T-helper 2 cell treated with Interferon-gamma antibody and Interleukin-4, amounts not matched to agents 5 μg/mL and 100 μg/mL, for 36 hours (primary cell): ENCODE data around the gene CAMKK1.

Experiments used
- DNase-seq: peaks from one replicate; pipeline ENCODE4 v3.0.0; 2021; ENCODE audit warnings: low spot score
- H3K27ac Mint-ChIP-seq: one replicate; pipeline ENCODE4 v1.8.0; 2021; ENCODE audit warnings: mild to moderate bottlenecking, mixed read lengths
- H3K27me3 Mint-ChIP-seq: one replicate; pipeline ENCODE4 v1.8.0; 2021; ENCODE audit warnings: low read depth, mixed read lengths
- H3K36me3 Mint-ChIP-seq: one replicate; pipeline ENCODE4 v1.8.0; 2021; ENCODE audit warnings: low read depth, mixed read lengths
- H3K4me1 Mint-ChIP-seq: one replicate; pipeline ENCODE4 v1.8.0; 2021; ENCODE audit warnings: low read depth, mixed read lengths
- H3K4me3 Mint-ChIP-seq: one replicate; pipeline ENCODE4 v1.8.0; 2022; ENCODE audit warnings: mild to moderate bottlenecking, moderate library complexity, mixed read lengths
- H3K9me3 Mint-ChIP-seq: one replicate; pipeline ENCODE4 v1.8.0; 2021; ENCODE audit warnings: mixed read lengths

Gene CAMKK1

GRCh38 chr17:3923466-3924190, 30.8 kb upstream of the CAMKK1 start:
- H3K36me3 Mint-ChIP-seq, result peaks cover 21% of the 10 kb centered on the region
- no peak overlapping the region for H3K27ac Mint-ChIP-seq
- no peaks in the 10 kb centered on the region for H3K4me1 Mint-ChIP-seq
- no peaks in the 10 kb centered on the region for H3K9me3 Mint-ChIP-seq
- H3K27me3 Mint-ChIP-seq, result no peaks in the 10 kb centered on the region
- no peak overlapping the region for H3K4me3 Mint-ChIP-seq
- no peak for DNase-seq

- H3K36me3 Mint-ChIP-seq, result peaks cover 17% of the 10 kb centered on the region
- H3K27ac Mint-ChIP-seq, result peak overlapping the region; percentile 3
- H3K4me3 Mint-ChIP-seq, result no peak overlapping the region
Measured at GRCh38 chr17:3922765-3923164, 29.9 kb upstream of the CAMKK1 start.

GRCh38 chr17:3921502-3922319, 28.9 kb upstream of the CAMKK1 start:
- H3K4me3 Mint-ChIP-seq, result no peak overlapping the region
- peaks cover 5% of the 10 kb centered on the region for H3K4me1 Mint-ChIP-seq
- H3K27me3 Mint-ChIP-seq, result no peaks in the 10 kb centered on the region
- peaks cover 11% of the 10 kb centered on the region for H3K36me3 Mint-ChIP-seq
- no peak overlapping the region for H3K27ac Mint-ChIP-seq
- no peaks in the 10 kb centered on the region for H3K9me3 Mint-ChIP-seq
- no peak for DNase-seq

More at GRCh38 chr17:3922765-3923164, 29.9 kb upstream of the CAMKK1 start:
- no peak for DNase-seq
- Mint-ChIP-seq H3K4me1 (no peaks in the 10 kb centered on the region), H3K27me3 (no peaks in the 10 kb centered on the region), H3K9me3 (no peaks in the 10 kb centered on the region)

GRCh38 chr17:3921006-3921405, 28.2 kb upstream of the CAMKK1 start:
- no peaks in the 10 kb centered on the region for H3K9me3 Mint-ChIP-seq
- no peak overlapping the region for H3K27ac Mint-ChIP-seq
- peaks cover 9% of the 10 kb centered on the region for H3K36me3 Mint-ChIP-seq
- H3K4me3 Mint-ChIP-seq, result no peak overlapping the region
- DNase-seq, result no peak
- H3K4me1 Mint-ChIP-seq, result peaks cover 9% of the 10 kb centered on the region
- no peaks in the 10 kb centered on the region for H3K27me3 Mint-ChIP-seq

GRCh38 chr17:3919123-3919624, 26.3 kb upstream of the CAMKK1 start:
- Mint-ChIP-seq H3K4me1 (peaks cover 27% of the 10 kb centered on the region), H3K27ac (no peak overlapping the region), H3K36me3 (peaks cover 2% of the 10 kb centered on the region), H3K27me3 (no peaks in the 10 kb centered on the region), H3K9me3 (no peaks in the 10 kb centered on the region), H3K4me3 (no peak overlapping the region)
- no peak for DNase-seq

- no peak for DNase-seq
Measured at GRCh38 chr17:3918372-3919122, 25.7 kb upstream of the CAMKK1 start.

GRCh38 chr17:3917391-3917931, 24.6 kb upstream of the CAMKK1 start:
- H3K4me3 Mint-ChIP-seq, result no peak overlapping the region
- DNase-seq, result no peak
- no peaks in the 10 kb centered on the region for H3K9me3 Mint-ChIP-seq
- H3K36me3 Mint-ChIP-seq, result no peaks in the 10 kb centered on the region
- H3K27me3 Mint-ChIP-seq, result no peaks in the 10 kb centered on the region
- peaks cover 36% of the 10 kb centered on the region for H3K4me1 Mint-ChIP-seq
- H3K27ac Mint-ChIP-seq, result peak overlapping the region; percentile 71

More at GRCh38 chr17:3918372-3919122, 25.7 kb upstream of the CAMKK1 start:
- H3K9me3 Mint-ChIP-seq, result no peaks in the 10 kb centered on the region
- H3K36me3 Mint-ChIP-seq, result no peaks in the 10 kb centered on the region
- peak overlapping the region; percentile 52 for H3K27ac Mint-ChIP-seq
- H3K27me3 Mint-ChIP-seq, result no peaks in the 10 kb centered on the region
- peaks cover 33% of the 10 kb centered on the region for H3K4me1 Mint-ChIP-seq
- no peak overlapping the region for H3K4me3 Mint-ChIP-seq

GRCh38 chr17:3916825-3917224, 24.0 kb upstream of the CAMKK1 start:
- Mint-ChIP-seq H3K9me3 (no peaks in the 10 kb centered on the region), H3K4me3 (peak overlapping the region; percentile 72), H3K27ac (peak overlapping the region; percentile 71), H3K36me3 (no peaks in the 10 kb centered on the region), H3K4me1 (peaks cover 38% of the 10 kb centered on the region), H3K27me3 (no peaks in the 10 kb centered on the region)
- no peak for DNase-seq

GRCh38 chr17:3915995-3916696, 23.3 kb upstream of the CAMKK1 start, which contains the start of gene P2RX1:
P2RX1 (minus strand) TSS chr17:3916465; CDS start chr17:3916225, 240 bp downstream.
- peak within 1 kb of the TSS; percentile 72 for H3K4me3 Mint-ChIP-seq
- H3K27ac Mint-ChIP-seq, result peak within 1 kb of the TSS; percentile 78
- H3K4me1 Mint-ChIP-seq, result peaks cover 43% of the 10 kb centered on the region
- no peaks in the 10 kb centered on the region for H3K36me3 Mint-ChIP-seq
- no peaks in the 10 kb centered on the region for H3K9me3 Mint-ChIP-seq
- H3K27me3 Mint-ChIP-seq, result no peaks in the 10 kb centered on the region
- peak; percentile 56 for DNase-seq

- H3K27me3 Mint-ChIP-seq, result no peaks in the 10 kb centered on the region
- peak overlapping the region; percentile 78 for H3K27ac Mint-ChIP-seq
- no peaks in the 10 kb centered on the region for H3K9me3 Mint-ChIP-seq
- peak overlapping the region; percentile 72 for H3K4me3 Mint-ChIP-seq
- no peak for DNase-seq
- H3K36me3 Mint-ChIP-seq, result no peaks in the 10 kb centered on the region
- peaks cover 44% of the 10 kb centered on the region for H3K4me1 Mint-ChIP-seq
Measured at GRCh38 chr17:3915581-3915994, 22.7 kb upstream of the CAMKK1 start.

GRCh38 chr17:3914312-3914670, 21.4 kb upstream of the CAMKK1 start:
- no peaks in the 10 kb centered on the region for H3K9me3 Mint-ChIP-seq
- H3K4me1 Mint-ChIP-seq, result peaks cover 47% of the 10 kb centered on the region
- H3K27me3 Mint-ChIP-seq, result no peaks in the 10 kb centered on the region
- H3K36me3 Mint-ChIP-seq, result no peaks in the 10 kb centered on the region
- peak overlapping the region; percentile 67 for H3K27ac Mint-ChIP-seq
- H3K4me3 Mint-ChIP-seq, result peak overlapping the region; percentile 72
- no peak for DNase-seq

- Mint-ChIP-seq H3K9me3 (no peaks in the 10 kb centered on the region), H3K4me1 (peaks cover 47% of the 10 kb centered on the region), H3K4me3 (peak overlapping the region; percentile 48), H3K27ac (peak overlapping the region; percentile 67), H3K36me3 (no peaks in the 10 kb centered on the region), H3K27me3 (no peaks in the 10 kb centered on the region)
- DNase-seq, result peak; percentile 79
Measured at GRCh38 chr17:3913531-3914311, 20.9 kb upstream of the CAMKK1 start.
